Upper lobe of right lung (tissue), 1 donor: Measurements from ENCODE around the gene BCAS3. TPM values are rescaled to one million over a fixed set of nuclear protein-coding genes. Genes with fewer than 3 reads are reported as not detected.
"Not testable (repeated sequence)": the region's sequence is repeated elsewhere in the genome, so short reads cannot be mapped to it uniquely, and the experiment has no call there.

Experiments used
- ATAC-seq: fragments of 200-7000 bp; cut with Tn5 transposase; one replicate; pipeline ENCODE4 v1.9.1; 2020; ENCODE audit warnings: mild to moderate bottlenecking, moderate library complexity
- DNase-seq: peaks from one replicate; pipeline ENCODE4 v3.0.0-alpha.2; 2020
- H3K27ac ChIP-seq: fragments of 200-600 bp; one replicate; pipeline ENCODE4 v1.8.0; 2022
- H3K27me3 ChIP-seq: fragments of 200-600 bp; one replicate; pipeline ENCODE4 v1.8.0; 2022; ENCODE audit warnings: mild to moderate bottlenecking
- H3K36me3 ChIP-seq: fragments of 200-600 bp; one replicate; pipeline ENCODE4 v1.8.0; 2022
- H3K4me1 ChIP-seq: fragments of 200-600 bp; one replicate; pipeline ENCODE4 v1.8.0; 2022
- H3K4me3 ChIP-seq: fragments of 200-600 bp; one replicate; pipeline ENCODE4 v1.8.0; 2022; ENCODE audit warnings: mild to moderate bottlenecking
- H3K9me3 ChIP-seq: fragments of 200-600 bp; one replicate; pipeline ENCODE4 v1.8.0; 2022
- intact Hi-C: fragments of 100-400 bp; cut with DNase I; formaldehyde crosslinking; loops from one replicate; pipeline ENCODE4 v1.11.0; 2022
- total RNA-seq: library from RNA; stranded (reverse); fragmentation: NEBNext Ultra II Directional; extraction: Animal tissue kit (Norgen Biotek cat#: 25700); gene quantifications from one replicate; pipeline ENCODE4 v1.2.1, GENCODE V29; 2021
- TF ChIP-seq, protein P1 (sequence below): fragments of 200-600 bp; IDR thresholded peaks from one replicate; pipeline ENCODE4 v1.8.0; 2022; ENCODE audit warnings: antibody characterized with exemption
- donor health status: DM: no; HTN: yes; CAD: no; lungs with severe emphysema.

BCAS3 gene
- total RNA-seq, 1 donor from 2014 or later, result 23.5 TPM

DNA sequence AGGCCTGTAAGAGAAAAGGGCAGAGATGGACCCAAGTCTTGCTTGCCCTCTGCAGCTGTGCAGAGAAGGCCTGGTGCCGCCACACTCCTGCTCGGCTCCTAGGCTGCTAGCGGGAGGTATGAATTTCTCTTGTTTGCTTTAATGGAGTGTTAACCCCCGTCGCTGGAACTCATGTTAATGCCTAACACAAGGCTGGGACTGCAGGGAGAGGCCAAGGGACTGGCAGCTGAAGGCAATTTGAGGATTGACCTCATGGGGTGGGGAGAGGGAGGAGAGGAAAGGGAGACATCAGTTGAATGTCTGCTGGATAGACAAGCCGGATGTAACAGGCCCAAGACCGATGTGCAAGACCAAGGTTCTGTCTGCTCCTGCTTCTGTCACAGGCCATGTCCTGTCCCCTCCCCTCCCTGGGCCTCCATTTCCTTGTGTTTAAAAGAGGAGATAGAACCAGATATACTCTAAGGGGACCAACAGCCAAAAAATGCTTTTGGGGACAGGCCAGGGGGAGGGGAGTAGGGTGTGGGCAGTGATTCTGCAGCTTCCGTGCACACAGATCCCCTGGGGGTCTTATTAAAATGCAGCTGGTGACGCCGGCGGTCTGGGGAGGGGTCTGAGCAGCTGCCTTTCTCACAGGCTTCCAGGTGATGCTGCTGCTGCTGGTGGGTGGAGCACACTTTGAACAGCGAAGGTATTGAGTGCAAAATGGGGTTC, 675.3 kb downstream of the BCAS3 start:
- H3K27me3 ChIP-seq, result no peaks in the 10 kb centered on the region
- H3K36me3 ChIP-seq, result no peaks in the 10 kb centered on the region
- ATAC-seq (no peak), DNase-seq (no peak)
- intact Hi-C loops, result no loop called here
- H3K4me3 ChIP-seq, result no peak overlapping the region
- peaks cover 7% of the 10 kb centered on the region for H3K4me1 ChIP-seq
- TF ChIP-seq, protein P1, sequence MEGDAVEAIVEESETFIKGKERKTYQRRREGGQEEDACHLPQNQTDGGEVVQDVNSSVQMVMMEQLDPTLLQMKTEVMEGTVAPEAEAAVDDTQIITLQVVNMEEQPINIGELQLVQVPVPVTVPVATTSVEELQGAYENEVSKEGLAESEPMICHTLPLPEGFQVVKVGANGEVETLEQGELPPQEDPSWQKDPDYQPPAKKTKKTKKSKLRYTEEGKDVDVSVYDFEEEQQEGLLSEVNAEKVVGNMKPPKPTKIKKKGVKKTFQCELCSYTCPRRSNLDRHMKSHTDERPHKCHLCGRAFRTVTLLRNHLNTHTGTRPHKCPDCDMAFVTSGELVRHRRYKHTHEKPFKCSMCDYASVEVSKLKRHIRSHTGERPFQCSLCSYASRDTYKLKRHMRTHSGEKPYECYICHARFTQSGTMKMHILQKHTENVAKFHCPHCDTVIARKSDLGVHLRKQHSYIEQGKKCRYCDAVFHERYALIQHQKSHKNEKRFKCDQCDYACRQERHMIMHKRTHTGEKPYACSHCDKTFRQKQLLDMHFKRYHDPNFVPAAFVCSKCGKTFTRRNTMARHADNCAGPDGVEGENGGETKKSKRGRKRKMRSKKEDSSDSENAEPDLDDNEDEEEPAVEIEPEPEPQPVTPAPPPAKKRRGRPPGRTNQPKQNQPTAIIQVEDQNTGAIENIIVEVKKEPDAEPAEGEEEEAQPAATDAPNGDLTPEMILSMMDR, result no peak
- H3K27ac ChIP-seq, result no peak overlapping the region
- H3K9me3 ChIP-seq, result no peaks in the 10 kb centered on the region

DNA sequence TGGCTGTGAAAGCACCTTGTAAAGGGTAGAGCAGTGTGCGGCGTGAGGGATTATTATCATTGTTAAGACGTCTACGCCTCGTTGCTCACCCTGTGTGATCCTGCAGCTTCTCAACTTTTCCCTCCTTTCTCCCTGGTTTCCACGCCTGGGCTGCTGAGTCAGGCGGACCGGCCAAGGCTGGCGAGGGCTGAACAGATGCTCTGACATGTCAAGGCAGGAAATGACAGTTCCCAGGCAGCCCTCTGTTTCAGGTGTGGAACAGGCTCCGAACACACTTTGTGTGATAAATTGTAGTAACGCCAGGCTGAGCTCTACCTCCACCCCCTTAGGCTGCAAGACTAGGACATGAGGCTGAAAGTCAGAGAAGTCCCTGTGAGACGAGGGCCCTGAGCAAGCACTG, 676.0 kb downstream of the BCAS3 start:
- Histone ChIP-seq H3K27ac (no peak overlapping the region), H3K9me3 (no peaks in the 10 kb centered on the region), H3K4me1 (peaks cover 7% of the 10 kb centered on the region), H3K4me3 (no peak overlapping the region), H3K36me3 (no peaks in the 10 kb centered on the region), H3K27me3 (no peaks in the 10 kb centered on the region)
- no peak for DNase-seq
- intact Hi-C loops, result no loop called here
- TF ChIP-seq, protein P1, result no peak
- no peak for ATAC-seq

DNA sequence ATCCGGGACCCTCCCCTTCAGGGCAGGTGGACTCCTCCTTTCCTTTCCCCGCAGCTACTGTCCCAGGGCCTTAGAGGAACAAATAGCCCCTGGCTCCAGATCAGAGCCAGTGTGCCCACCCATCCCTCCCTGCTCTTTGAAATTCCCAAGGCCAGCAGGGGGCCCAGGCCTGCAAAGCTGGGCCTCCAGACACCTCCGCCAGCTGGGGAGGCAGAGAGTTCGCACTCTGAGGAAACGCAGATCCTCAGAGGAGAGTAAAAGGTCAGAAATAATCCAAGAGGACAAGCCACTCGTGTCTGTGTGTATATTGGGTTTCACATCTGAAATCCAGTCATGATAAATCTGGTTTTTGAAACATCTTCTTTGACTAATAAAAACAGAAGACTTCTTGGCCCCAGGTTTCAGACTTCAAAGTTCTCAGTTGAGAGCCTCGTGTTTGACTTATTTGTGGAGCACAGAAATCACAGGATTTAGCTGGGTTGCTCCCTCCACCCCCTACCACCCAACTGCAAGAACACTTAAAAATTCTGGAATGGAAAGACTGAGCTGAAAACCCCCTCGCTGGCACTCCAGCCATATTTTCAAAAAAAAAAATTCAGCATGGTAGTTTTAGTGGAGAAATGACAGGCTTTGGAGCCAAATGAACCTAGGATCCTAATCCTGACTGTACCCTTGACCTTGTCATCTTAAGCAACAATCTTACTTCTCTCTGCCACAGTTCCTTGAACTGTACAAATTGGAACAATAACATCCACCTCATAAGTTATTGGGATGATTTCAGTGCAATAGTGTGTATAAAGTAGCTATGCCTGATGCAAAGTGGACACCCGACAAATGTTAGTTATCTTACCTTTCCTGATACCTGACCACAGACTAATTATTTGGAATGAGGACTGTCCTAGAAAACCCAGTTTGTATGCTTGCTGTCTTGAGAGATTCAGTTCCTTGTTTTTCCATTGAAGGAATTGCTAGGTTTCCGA, 677.5 kb downstream of the BCAS3 start:
- TF ChIP-seq, protein P1, result no peak
- peaks cover 7% of the 10 kb centered on the region for H3K4me1 ChIP-seq
- H3K36me3 ChIP-seq, result no peaks in the 10 kb centered on the region
- no peak overlapping the region for H3K4me3 ChIP-seq
- no peak overlapping the region for H3K27ac ChIP-seq
- ATAC-seq, result no peak
- no peaks in the 10 kb centered on the region for H3K9me3 ChIP-seq
- intact Hi-C loops, result no loop called here
- DNase-seq, result no peak
- H3K27me3 ChIP-seq, result no peaks in the 10 kb centered on the region

DNA sequence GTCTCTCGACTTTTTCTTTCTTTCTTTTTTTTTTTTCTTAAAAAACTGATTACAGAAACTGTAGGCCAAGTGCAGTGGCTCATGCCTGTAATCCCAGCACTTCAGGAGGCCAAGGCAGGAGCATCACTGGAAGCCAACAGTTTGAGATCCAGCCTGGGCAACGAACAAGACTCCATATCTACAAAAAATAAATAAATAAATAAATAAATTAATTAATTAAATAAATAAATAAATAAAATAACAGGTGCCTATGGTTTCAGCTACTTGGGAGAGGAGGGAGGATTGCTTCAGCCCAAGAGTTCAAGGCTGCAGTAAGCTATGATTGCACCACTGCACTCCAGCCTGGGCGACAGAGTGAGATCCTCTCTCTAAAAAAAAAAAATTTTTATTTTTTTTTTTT, 679.4 kb downstream of the BCAS3 start:
- H3K4me3 ChIP-seq, H3K36me3 ChIP-seq, H3K27me3 ChIP-seq, H3K27ac ChIP-seq, DNase-seq, ATAC-seq, H3K4me1 ChIP-seq, intact Hi-C loops, H3K9me3 ChIP-seq: not testable (repeated sequence)

DNA sequence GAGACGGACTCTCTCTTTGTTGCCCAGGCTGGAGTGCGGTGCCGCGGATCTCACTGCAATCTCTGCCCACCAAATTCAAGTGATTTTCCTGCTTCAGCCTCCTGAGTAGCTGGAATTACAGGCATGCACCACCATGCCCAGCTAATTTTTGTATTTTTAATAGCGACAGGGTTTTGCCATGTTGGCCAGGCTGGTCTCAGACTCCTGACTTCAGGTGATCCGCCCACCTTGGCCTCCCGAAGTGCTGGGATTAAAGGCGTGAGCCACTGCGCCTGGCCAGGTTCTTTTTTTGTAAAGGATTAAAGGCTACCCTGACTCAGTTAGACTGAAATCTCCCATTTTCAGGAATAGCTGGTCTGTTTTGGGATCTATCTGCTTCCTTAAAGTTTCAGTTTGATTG, 681.9 kb downstream of the BCAS3 start:
- H3K27me3 ChIP-seq, intact Hi-C loops, H3K4me1 ChIP-seq, DNase-seq, H3K27ac ChIP-seq, ATAC-seq, H3K9me3 ChIP-seq, H3K36me3 ChIP-seq, H3K4me3 ChIP-seq: not testable (repeated sequence)

DNA sequence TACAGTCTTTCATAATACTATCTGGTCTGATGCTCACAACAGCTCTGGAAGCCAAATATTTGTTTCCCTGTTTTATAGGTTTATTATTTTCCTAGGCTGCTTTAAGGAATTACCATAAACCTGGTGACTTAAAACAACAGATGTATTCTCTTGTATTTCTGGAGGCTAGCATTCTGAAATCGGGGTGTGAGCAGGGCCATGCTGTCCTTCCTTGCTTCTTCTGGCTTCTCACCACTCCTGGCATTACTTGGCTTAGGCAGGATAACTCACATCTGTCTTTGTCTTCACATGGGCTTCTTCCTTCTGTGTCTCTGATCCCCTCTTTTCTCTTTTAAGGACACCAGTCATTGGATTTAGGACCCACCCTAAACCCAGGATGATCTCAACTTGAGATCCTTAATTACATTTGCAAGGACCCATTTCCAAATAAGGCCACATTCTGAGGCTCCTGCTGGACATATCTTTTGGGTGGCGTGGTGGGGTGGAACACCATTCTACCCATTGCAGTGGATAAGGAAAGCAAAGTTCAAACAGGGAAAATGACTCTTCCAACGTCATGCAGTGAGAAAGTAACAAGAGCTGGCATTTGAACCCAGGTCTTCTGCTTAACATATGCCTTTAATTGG, 682.8 kb downstream of the BCAS3 start:
- intact Hi-C loops, result no loop called here
- no peak for ATAC-seq
- H3K9me3 ChIP-seq, result no peaks in the 10 kb centered on the region
- no peak for DNase-seq
- no peak overlapping the region for H3K4me3 ChIP-seq
- no peaks in the 10 kb centered on the region for H3K27me3 ChIP-seq
- no peak overlapping the region for H3K27ac ChIP-seq
- TF ChIP-seq, protein P1, result no peak
- no peaks in the 10 kb centered on the region for H3K4me1 ChIP-seq
- no peaks in the 10 kb centered on the region for H3K36me3 ChIP-seq
